Hair follicle dermal papilla cell (primary cell): ENCODE results near the gene TIGD2. TPM values are rescaled to one million over a fixed set of nuclear protein-coding genes. Genes with fewer than 3 reads are reported as not detected.

Experiments used
- small RNA-seq: library from RNA; depleted of rRNA; stranded (forward); fragments of <200 nt; gene quantifications from one replicate; pipeline ENCODE3, GENCODE V24; 2012
- total RNA-seq: library from RNA; depleted of rRNA; stranded (reverse); fragments of >200 nt; gene quantifications from 2 replicates; pipeline ENCODE4 v1.2.3, GENCODE V29; 2012

Gene TIGD2
- total RNA-seq = 14.1 and 19.6 TPM in 2 replicates

GRCh38 chr4:89110986-89111832 lies at the start of gene TIGD2:
TSS of gene TIGD2 (plus strand) at chr4:89111533. CDS start at chr4:89112975, 1,442 bp downstream.

Small RNAs within 50 kb of the gene (small RNA-seq; reads per million reads assigned to genes)
- gene RNU6-907P = not detected

Other genes starting within 250 kb of the TIGD2 start
- gene FAM13A, start 54.3 kb upstream of the TIGD2 start, total RNA-seq = 25.6 and 28.1 TPM in 2 replicates
- gene GPRIN3, start 196.3 kb downstream of the TIGD2 start, total RNA-seq = 0.12 and 0.49 TPM in 2 replicates